Endometrium (tissue), 2 donors: ENCODE data around the gene VWCE.

Source experiments
- FAIRE-seq: peaks from 2 replicates; lab custom pipeline; 2012; peaks lifted over from hg19 to GRCh38; lab: Jason Lieb, UNC
- donor health status: control.
- donor health status: control.

VWCE gene

DNA sequence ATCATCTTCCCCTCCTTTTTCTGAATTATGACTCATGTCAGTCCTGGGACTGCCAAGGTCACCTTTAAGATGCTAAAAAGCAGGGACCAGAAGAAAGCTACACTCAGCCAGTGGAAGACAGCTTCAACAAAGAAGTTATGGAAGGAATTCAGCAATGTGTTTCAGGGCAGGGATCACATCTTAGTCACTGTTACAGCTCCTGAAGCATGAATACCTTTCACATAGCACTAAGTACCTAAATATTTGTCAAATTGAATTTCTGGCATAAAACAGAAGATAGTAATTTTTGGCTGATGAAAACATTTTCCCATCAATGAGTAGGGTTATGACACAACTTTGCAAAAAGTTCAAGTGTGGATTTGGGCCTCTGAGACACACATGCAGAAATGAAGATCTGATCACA is 32.6 kb upstream of the VWCE start:
- FAIRE-seq = no peak

DNA sequence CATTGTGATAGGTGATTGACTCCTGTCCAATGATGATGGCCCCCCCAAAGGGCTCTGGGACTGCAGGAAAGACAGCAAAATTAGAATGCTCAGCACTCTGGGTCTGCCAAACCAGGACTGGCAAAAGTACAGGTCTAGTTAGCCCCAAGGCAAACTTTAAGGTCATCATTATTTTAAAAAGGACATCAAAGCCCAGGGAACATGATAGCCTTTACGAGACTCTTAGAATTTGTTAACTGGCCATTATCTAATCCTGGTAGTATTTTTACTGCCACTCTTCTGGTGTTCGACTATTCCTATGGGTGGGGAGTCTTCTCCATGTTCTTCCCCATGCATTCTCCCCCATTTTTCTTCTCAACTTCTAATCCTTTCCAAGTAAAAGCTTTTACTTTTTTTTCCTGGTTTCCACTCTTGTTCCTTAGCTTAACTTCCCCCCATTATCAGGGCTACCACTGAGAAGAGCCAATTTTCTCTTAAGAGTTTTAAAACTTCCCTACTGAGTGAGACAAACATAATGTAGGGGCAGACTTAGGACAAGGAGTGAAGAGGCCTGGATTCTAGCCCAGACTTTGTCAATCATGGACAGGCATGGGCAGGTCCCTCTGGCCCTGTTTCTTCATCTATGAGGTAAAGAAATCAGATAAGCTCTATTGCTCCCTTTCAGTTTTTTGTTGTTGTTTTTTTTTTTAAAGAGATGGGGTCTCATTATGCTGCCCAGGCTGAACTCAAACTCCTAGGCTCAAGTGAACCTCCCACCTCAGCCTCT is 30.7 kb upstream of the VWCE start:
- FAIRE-seq = no peak

DNA sequence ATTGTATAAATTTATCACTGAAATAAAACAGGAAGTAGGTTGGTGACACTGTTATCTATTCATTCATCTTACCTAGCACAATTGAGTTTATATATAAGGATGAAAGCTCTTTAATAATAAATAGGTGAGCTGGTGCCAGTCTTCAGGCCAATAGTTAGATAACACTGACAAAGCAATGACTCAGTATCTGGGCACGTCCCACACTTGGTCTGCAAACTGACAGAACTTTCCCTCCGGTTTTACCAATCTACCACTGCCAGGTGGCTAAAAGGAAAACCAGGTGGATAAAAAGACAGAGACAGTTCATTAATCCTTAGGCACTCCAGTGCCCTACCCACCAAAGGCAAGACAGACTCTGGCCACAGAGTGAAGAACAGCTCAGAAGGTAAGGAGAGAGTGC is 20.1 kb upstream of the VWCE start:
- FAIRE-seq = no peak

DNA sequence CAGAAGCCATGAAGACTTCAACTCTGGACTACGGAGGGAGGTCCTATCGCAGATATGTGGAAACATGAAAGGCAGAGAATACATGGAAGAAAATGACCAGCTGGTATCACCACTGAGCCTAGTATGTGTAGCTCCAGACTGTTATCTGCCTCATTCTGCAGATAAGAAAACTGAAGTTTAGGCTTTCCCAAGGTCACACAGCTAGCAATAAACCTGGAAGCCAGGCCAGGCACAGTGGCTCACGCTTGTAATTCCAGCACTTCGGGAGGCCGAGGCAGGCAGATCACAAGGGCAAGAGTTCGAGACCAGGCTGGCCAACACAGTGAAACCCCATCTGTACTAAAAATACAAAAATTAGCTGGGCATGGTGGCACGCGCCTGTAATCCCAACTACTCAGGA is 15.6 kb upstream of the VWCE start:
- no peak for FAIRE-seq

DNA sequence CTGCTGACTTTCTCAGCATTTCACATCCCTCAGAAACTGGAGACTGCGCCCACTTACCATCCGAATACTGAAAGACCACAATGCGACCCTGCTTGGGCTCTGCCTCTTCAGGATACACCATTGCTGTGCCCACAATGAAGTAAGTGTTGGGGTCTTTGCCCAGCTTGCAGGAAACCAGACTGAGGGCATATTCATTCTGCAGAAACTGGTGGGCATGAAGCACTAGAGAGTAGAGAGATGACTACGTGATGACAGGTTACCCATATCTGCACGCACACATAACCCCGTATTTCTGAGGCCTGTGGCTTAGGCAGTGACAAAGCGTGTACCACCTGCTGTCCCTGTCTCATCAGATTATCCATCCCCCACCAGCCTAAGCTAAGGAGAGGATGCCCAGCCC is 14.6 kb upstream of the VWCE start:
- FAIRE-seq = no peak

DNA sequence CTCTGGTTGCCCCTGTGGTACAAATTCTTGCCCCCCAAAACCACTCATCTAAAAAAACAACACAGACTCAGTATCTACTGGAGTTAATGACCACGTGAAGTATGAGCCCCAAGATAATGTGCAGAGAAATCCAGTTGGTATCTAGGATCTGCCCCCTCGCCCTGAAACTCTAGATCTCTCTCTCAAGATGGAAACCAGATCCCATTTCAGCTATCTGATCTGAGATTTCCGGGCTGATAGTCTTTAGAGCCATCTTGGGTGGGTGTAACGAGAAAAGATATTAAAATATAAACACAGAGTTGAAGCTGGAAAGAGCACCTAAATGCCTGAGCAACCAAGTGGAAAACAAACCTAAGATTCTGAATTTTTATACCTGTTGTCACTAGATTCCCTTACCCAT is 14.0 kb upstream of the VWCE start:
- no peak for FAIRE-seq

DNA sequence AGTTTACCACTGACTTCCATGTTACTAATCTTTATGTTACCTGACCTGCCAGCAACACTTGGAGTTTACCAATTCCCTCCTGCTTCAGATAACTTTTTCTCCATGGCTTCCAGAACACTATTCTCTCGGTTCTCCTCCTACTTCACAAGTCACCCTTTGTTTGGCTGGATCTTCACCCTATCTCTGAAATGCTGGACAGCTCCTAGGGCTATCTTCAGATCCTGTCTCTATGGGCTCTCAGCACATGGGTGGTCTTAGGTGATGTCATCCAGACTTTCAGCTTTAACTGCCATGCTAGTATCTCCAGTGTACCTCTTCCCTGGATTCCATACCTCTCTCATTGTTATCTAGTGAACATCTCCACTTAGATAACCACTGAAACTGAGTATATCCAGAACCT is 12.2 kb upstream of the VWCE start:
- no peak for FAIRE-seq

DNA sequence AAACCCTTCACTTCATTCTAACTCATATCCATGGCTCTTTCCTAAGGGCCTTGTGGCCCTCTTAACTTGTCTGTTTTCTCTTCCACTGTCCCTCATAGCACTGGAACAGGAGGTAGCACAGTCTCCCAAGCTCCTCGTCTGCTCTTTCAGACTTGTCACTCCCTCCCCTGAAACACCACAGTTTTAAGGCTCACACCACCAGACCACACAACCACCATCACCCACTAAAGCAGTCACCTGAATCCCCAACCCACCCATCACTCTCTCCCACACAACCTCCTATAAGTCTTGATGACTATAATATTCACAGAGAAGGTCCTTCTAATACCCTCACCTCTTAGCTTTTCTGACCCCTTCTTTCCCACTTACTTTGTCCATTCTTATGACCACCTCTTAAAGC is 11.1 kb upstream of the VWCE start:
- FAIRE-seq = no peak

DNA sequence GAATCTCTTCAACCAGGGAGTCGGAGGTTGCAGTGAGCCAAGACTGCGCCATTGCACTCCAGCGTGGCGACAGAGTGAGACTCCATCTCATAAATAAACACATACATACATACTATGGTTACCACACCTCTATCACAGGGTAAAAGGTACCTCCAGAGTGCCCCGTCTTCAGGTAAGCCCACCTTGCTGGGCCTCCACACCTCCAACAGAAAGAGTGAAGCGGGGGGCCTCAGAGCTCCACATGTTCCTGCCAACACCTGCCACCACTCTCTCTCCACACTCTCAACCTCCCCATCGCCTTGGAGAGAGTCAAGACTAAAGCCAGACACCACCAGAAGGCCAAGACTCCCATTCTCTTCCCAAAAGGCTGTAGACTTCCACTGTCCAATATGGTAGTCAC is 10.3 kb upstream of the VWCE start:
- no peak for FAIRE-seq

DNA sequence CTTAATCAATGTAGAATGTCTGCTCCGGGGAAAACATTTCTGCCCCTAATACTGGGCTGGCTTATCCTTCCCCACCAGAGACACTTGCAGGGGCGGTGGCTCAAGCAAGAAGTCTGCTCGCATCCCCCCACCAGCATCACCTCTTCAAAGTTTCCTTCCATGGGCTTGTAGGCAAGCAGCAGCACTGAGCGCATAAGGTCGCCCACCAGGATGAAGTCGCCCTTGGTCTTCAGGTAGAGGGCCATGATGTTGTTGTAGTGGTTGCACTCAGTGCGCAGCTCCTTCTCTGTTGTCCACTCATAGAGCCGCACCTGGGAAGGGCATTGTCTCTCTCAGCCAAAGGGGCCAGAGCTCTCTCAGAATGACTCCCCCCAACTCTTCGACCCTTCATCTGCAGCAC is 8.6 kb upstream of the VWCE start:
- no peak for FAIRE-seq

DNA sequence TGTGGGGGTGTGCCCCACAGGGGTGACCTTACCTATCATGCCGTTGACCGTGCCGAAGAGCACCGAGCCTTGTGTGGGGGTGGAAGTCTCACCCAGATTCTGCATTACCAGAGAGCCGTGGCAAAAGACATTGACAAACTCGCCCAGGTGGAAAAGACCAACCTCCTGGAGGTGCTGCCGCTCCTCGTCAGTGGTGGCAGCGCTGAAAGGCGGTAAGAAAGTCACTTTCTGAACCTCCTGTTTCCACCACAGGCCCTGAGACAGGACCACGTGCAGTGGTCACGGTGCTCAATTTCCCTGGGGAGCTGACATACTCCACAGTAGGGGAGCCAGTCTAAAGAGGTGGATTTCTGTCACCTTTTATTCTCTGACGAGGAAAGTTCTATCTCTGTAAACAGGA is 7.4 kb upstream of the VWCE start:
- FAIRE-seq = no peak

DNA sequence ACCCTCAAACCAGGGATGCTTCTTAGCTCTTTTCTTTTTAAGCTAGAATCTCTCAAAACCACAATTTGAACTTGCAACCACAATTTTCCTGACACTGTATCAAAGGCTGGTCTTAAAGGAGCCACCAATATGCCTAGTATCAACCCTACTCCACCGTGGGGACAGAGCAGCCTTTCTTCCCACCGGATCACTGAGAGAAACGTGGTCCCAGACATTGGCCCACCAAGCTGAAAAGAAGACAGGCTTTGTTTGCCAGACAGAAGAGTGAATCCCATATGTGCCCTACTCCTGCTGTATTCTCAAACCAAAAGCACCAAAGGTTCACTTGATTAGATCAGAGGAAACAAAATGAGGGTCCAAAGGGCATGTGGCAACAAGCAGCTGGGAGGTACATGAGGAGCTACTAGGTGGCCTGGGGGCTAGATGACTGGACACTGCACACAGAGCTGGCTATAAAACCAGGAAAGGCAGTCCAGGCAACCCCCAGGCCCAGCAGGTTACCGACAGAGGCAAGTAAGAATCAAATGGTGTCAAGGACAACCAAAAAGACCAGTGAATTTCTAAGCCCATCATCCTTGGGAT is 3.6 kb upstream of the VWCE start:
- FAIRE-seq = no peak

DNA sequence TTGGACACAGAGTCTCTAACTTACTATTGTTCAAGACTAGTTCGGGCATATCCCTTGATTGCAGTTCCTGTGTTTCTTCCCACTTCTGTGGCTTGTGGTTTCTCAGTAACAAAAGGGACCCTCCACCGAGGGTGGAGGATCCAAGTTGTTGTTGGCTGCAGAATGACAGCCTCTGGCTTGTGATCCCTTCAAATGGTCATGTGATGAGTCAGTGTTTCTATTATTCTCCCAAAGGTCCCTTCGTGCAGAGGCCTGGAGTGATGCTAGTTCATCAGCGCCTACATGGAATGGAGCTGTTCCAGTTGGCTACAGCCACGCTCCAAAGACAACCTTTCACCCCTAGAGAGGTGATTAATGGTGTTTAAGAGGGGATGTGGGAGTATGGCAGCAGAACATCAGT is 2.6 kb upstream of the VWCE start:
- FAIRE-seq = no peak

DNA sequence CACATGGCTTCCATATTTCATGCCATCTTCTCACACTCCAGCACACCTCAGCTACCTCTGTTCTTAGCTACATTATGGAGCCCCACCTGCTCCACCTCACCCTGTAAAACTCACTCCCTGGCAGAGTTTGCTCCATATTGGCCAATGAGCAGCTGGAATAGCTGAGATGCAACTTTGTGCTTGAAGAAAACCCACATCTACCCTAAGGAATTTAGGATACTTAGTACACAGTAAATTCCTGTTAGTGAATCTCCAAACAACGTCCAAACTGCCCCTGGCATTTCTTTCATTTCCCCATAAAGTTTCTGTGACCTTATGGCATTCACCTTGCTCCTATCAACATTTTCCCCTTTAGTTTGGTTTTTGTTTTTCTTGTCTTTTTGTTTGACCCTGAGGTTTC is 2.2 kb upstream of the VWCE start:
- no peak for FAIRE-seq

DNA sequence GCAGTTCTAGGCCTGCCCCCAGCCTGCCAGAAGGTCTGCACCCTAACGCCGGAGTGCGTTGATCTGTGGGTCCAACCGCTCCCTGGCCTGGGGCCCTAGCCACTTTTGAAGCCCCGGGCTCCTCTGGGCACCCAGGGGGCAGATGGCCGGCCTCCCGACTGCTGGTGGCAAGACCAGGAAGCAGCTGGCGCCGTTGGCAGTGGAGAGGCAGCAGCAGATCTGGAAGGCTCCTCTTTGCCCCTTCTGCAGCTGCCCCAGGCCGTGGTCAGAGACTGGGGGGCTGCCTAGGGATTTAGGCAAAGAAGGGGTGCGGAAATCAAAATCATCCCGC is 445 bp upstream of the VWCE start:
- no peak for FAIRE-seq

DNA sequence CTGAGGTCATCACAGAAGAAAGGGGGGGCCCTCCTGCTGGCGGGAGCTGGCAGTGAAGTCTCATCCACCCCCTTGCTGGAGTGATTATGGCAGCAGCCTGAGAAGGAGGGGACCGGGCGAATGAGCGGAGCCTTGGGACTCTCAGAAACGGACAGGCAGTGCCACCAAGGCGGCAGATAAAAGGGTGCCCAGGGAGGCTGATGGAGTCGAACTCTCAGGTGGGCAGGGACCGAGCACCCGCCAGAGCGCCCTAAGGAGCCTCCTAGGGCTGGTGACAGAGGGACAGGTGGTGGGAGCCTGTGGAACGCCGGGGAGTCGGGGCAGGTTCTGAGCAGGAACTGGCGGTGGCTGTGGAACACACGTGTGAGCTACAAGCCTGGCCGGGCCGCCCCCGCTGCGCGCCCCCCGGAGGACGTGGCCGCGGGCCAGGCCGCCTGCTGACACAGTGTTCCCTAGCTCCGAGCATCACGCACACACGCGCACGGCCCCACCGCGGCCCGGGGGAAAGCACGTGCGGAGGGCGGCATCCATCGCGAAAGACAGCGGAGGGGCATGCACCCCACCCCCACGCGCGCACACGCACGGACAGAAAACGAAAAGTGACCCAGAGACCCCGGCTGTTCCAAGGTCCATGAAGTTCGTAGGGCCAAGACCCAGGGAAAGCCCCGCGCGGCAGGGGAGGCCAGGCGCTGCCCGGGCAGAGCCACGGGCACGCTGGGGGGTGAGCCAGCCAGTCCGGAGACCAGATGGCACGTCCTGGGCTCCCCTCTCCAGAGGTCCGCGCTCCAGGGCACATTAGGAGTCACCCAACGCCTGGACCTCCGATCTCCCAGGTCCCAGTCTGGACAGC is 1.0 kb downstream of the VWCE start:
- no peak for FAIRE-seq

DNA sequence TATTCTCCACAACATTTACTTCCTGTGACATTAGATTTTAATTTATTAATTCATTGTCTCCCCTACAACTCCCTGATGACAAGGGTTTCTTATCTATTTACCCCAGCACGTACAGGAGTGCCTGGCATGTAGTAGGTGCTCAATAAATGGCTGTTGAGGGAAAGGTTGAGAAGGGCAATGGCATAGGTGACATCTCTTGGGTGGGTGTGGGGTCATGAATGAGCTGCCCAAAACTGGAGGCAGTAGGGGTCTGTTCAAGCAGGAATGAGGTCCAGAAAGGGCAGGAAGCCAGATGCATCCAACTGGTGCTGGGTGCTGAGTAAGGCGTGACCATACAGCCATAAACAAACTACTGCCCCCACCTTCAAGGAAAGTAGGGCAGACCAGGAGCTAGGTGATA is 2.8 kb downstream of the VWCE start:
- FAIRE-seq = no peak

DNA sequence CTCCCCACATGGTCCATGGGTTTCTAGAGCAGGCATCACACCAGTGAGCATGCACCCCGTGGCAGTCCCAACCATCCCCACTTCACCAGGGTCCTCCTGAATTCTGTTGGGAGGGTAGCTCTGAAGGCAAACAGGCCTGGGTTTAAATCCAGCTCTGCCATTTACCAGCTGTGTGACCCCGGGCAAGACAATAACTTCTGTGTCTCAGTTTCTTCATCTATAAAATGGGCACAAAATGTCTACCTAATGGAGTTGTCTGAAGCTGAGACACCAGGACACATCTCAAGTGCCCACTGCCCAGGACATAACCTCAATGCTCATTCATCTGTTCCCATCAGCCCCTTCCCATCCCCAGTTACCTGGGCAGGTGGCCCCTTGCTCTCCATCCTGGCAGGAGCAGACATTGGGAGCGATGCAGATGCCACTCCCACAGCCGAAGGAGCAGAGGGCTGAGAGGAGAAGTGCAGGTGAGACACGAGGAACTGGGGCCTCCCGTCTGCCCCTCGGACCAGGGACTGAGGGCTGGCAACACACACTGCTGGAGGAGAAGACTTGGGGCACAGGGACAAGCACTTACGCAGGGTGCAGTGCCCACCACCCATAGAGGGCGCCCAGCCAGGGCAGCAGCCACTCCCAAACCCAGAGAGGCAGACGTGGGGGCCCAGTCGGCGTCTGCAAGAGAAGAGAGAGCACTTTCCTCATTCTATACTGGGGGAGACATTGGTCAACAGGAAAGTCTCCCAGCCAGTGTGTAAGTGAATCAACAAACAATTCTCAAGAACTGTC is 4.0 kb downstream of the VWCE start:
- no peak for FAIRE-seq

DNA sequence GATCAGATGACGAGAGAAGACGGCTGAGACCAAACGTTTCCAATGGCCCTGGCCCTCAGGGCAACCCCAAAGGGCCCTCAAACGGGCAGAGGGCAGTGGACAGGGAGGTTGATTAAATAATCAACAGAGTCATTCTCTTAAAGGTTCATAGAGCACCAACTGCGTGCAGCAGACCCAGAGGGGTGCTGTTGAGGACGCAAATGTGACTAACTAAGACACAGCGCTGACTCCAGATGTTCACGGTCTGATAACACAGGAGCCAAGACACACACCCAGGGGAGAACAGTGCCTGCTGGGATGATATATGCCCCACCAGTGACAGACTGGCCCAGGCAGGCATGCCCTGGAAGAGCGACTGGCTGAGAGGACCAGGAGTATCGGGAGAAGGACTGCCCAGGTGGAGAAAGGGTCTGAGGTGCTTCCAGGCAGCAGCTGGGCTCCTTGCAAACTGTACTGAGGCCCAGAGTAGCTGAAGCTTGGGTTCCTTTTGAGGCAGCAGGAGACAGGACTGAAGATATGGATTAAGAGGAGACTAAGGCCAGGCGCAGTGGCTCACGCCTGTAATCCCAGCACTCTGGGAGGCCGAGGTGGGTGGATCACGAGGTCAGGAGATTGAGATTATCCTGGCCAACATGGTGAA is 7.7 kb downstream of the VWCE start:
- FAIRE-seq = no peak

DNA sequence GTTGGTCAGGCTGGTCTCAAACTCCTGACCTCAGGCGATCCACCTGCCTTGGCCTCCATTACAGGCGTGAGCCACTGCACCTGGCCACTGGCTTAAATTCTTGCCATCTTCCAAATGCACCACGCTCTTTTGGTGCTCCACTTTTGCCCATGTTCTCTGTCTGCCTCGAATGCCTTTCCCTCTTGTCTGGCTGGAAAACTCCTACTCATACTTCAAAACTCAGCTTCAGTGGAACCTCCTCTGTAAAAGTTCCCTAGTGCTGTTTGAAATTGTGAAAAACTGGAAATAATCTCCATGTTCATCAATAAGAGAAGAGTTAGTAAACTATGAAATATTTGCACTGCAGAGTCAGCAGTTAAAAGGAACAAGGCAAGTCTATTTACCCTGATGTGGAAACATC is 11.5 kb downstream of the VWCE start:
- FAIRE-seq = no peak

DNA sequence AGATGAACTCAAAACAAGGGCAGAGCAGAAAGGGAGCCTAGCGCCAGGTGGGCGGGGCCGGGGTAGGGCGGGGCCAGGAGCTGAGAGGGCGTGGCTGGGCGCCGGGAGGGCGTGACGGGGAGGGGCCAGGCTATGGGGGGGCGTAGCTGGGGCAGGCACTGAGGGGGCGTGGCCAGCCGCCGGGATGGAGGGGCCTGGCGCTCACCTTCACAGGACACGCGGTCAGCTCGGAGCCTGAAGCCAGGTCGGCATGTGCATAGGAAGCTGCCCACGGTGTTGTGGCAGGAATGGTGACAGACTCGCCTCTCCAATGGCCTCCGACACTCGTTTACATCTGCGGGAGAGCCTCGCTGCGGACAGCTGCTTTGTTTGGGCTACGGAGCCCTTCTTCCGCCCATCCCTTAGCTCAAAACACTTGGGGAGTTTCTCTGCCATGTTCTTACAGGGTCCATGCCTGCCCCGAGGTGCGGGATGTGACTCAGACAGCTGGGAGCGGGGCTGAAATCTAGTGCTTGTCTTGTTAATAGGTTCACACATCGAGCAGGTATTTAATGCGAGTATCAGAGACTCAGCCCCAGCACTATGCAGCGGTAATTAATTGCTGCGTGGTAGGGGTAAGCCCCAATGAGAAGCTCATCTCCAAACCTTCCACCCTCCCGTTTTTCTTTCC is 13.4 kb downstream of the VWCE start:
- FAIRE-seq = no peak
